CD4-positive, alpha-beta T cell treated with Interleukin-4 for 1 hour (primary cell): Measurements from ENCODE around the gene SLC66A2.
"Not testable (repeated sequence)": the region's sequence is repeated elsewhere in the genome, so short reads cannot be mapped to it uniquely, and the experiment has no call there.

ENCODE experiments used
- DNase-seq, 2 donors: peaks; one replicate each; pipeline ENCODE4 v3.0.0-alpha.2; 2020 to 2022

The SLC66A2 gene

DNA sequence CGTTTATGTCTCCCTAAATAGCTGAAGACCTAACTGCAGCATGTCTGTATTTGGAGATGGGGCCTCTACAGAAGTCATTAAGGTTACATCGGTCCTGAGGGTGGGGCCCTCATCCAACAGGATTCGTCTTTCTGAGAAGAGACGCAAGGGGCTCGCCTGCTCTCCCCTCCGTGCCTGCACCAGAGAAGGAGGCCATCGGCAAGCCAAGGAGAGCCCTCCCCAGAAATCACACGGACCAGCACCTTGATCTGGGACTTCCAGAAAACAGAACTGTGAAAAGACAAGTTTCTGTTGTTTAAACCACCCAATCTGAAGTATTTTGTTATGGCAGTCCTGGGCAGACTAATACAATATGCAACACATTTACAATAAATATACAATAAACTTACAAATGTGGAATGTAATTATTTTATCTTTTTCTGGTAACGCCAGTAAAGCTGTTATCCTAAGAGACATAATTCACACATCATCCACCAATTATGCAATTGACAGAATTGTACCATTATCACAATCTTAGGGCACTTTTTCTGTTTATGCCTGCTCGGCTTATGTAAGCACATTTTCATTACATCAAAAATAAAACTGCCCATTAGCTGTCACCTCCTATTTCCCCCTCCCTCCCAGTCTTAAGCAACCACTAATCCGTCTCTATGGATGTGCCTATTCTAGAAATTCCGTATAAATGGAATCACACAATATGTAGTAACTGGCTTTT lies 19.1 kb upstream of the SLC66A2 start:
- no peak for DNase-seq

DNA sequence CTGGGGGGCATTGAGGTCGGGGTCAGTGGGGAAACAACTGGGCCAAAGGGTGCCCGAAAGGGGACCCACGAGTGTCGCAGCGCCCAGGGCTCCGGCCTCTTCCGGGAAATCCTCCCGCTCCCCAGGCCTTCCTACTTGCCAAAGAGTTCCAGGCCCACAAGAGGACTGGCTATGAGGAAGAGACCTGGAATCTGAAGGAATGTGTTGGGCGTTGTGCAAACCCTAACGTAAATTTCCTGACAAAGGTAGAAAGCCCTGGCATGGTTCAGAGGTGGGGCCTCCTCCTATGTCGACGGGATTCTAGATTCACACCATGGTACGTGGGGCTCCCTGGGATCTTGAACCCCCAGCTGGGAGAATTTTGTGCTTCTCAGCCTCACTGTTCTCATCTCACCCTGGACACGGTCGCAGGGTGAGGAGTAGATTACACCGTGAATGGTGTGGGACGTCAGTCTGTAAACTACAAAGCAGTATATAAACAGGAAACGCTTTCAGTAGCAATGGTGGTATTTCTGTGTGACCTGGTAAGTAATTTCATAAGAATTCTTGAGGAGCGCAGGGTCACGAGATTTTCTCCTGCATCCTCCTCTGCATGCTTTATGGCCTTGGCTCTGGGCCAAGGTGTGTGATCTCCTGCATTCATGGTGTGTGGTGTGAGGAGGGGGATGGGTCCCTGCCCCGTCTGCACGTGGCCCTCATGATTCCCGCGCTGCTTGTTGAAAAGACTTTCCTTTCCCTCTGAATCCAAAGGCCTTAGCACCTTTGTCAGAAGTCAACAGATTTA lies 13.9 kb upstream of the SLC66A2 start:
- DNase-seq = peak; percentile 62 to 68

DNA sequence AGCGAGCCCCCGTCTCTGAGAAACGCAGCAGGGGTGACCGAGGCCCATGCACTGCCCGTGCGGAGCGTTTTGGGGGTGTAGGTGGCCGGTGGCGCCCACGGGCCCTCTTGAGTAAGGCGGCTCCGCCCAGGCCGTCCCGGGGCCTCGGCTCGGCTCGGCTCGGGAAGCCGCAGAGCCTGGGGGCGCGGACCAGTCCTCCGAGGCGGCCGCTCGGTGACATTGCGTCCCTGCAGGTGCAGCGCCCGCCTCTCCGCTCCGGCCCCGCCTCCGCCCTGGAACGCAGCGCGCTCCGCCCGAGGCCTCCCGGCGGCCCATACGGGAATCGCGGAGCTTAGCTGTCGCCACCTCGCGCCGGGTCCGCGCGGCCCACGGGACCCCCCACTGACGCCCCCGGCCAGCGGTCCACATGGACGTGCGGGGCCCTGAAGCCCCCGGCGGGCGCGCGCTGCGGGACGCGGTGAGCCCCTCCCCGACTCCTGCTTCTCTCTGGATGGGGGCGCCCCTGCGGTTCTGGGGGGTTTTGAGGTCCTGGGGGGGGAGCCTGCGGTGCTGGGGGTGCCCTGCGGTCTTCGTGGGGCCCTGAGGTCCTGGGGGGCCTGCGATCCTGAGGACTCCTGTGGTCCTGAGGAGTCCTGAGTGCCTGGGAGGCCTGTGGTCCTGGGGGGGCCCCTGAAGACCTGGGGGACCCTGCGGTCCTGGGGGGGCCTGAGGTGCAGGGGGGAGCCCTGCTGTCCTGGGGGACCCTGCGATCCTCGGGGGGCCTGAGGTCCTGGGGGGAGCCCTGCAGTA lies 13.1 kb upstream of the SLC66A2 start, which contains the start of gene HSBP1L1:
Gene HSBP1L1, plus strand, starts transcription at position 314 of the 789 bp plus-strand sequence. Its CDS starts 93 bp downstream, at position 407.
- DNase-seq = peak; percentile 67 to 69

- DNase-seq = no peak
These were observed 12.3 kb upstream of the SLC66A2 start for GRCh38 chr18:79963658-79964329.

DNA sequence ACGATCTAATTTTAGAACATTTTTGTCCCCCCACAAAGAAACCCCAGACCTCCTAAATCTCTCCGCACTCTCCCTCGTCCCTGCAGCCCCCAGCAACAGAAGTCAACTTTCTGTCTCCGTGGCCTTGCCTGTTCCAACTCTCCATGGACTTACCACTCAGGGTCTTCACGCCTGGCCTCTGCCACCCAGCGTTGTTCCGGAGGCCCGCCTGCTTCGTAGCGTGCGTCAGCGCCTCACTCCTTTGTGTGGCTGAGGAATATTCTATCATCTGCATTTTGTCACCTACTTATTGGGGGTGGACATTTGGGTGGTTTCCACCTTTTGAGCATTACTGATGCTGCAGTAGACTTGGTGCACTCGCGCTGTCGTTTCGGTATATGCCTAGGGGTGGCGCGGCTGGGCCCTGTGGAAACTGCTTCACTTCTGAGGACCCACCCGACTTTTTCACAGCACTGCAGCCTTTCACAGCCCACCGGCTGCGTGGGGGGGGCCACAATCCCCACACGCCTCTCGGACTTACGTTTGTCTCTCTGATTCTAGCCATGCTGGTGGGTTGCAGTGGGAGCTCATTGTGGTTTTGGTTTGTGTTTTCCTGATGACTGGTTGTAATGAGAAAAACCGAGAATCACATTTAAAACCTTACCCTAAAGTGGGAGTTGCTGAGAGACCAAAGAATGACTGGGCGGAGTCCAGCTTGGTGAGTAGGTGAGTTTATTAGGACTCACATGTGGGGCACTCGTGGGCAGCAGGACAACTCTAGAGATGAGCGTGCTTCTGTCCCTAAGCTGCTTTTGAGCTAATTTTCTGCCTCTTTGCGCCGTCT lies 11.6 kb upstream of the SLC66A2 start:
- DNase-seq = peak; percentile 60 to 73

DNA sequence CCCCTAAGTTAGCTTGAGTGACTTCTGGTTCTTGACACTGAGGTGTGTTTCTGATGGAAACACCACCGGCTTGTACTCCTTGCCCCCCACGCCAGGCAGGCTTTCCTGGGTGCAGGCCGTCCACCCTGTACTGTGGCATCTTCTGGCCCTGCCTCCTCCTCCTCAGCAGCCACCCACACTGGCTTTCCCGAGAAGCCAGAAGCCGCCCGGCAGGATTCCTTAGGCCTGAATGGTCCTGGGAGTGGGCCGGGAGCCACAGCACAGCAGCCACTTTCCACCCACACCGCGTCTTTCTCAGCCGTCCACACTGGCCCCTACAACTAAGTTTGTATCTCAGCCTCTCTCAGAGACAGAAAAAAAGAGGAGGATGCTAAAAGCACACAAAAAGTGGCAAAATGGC lies 10.9 kb upstream of the SLC66A2 start:
- no peak for DNase-seq

- DNase-seq = no peak
These were observed 10.3 kb upstream of the SLC66A2 start for GRCh38 chr18:79961527-79962291.

DNA sequence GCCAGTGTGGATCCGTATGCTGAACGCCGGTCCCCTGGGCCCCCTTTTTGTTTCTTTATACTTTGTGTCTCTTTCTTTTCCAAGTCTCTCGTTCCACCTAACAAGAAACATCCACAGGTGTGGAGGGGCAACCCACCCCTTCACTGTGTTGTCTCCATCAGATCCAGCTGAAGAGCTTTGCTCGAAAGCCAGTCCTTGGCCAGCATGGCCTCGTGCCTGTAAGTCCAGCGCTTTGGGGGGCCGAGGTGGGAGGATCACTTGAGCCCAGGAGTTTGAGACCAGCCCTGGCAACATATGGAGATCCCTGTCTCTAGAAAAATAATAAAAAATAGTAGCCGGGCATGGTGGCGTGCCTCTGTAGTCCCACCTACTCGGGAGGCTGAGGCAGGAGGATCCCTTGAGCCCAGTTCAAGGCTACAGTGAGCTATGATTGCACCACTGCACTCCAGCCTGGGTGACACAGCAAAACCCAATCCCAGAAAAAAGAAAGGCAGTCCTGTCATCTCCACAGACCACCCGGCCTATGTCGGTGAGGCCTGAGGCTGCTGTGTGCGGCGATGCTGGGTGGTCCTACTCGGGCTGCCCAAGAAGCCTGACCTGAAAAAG lies 9.6 kb upstream of the SLC66A2 start:
- DNase-seq = no peak

- DNase-seq = not testable (repeated sequence)
These were observed 8.8 kb upstream of the SLC66A2 start for GRCh38 chr18:79960161-79960801.

- no peak for DNase-seq
These were observed 7.5 kb upstream of the SLC66A2 start for GRCh38 chr18:79958981-79959380.

GRCh38 chr18:79956276-79956675 lies 4.8 kb upstream of the SLC66A2 start:
- DNase-seq = no peak

DNA sequence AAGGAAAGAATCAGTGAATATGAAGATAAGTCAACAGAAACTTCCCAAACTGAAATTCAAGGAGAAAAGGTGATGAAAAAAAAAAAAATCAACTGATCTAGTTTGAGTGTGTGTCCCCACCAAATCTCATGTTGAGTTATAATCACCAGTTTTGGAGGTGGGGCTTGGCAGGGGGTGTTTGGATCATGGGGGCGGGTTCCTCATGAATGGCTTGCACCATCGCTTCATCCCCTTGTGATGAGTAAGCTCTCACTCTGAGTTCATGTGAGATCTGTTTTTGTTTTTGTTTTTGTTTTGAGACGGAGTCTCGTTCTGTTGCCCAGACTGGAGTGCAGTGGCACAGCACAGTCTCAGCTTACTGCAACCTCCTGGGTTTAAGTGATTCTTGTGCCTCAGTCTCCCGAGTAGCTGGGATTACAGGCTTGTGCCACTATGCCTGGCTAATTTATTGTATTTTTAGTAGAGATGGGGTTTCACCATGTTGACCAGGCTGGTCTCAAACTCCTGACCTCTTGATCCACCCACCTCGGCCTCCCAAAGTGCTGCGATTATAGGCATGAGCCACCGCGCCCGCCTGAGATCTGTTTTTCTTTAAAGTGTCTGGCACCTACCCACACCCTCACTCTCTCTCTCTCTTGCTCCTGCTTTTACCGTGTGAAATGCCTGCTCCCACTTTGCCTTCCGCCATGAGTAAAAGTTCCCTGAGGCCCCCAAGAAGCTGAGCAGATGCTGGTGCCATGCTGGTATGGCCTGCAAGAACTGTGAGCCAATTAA lies 4.0 kb upstream of the SLC66A2 start:
- DNase-seq = no peak

- no peak for DNase-seq
These were observed 3.3 kb upstream of the SLC66A2 start for GRCh38 chr18:79954791-79955190.

- DNase-seq = no peak
These were observed 2.7 kb upstream of the SLC66A2 start for GRCh38 chr18:79953971-79954651.

- no peak for DNase-seq
These were observed 1.6 kb upstream of the SLC66A2 start for GRCh38 chr18:79952996-79953559.

DNA sequence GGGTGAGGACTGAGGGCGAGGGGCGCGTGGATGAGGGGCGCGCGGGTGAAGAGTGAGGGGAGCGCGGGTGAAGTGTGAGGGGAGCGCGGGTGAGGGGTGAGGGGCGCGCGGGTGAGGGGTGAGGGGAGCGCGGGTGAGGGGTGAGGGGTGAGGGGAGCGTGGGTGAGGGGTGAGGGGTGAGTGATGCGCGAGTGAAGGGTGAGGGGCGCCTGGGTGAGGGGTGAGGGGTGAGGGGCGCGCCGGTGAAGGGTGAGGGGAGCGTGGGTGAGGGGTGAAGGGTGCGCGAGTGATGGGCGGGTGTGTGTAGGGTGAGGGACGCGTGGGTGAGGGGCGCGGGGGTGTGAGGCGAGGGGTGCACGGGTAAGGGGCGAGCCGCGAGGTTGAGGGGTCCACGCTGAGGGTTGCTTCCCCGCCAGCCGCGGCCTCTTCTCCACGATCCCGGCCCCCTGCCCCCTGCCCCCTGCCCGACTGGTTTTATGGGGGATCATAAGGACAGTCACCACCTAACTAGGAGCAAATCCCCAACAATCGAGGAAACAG lies 1.1 kb upstream of the SLC66A2 start:
- no peak for DNase-seq

GRCh38 chr18:79950515-79951341 lies 725 bp downstream of the SLC66A2 start:
- DNase-seq = no peak
